Renal cortex interstitium (tissue), 11 donors: ENCODE measurements around the gene ERBB4. TPM values are rescaled to one million over a fixed set of nuclear protein-coding genes. Genes with fewer than 3 reads are reported as not detected.
A peak's percentile ranks its signal among the peaks of the same experiment; 100 is the strongest.

ENCODE experiments used
- DNase-seq, 11 donors: peaks; one replicate each; pipeline ENCODE4 v3.0.0-alpha.2; 2013; ENCODE audit warnings: low read depth in 9 of 11, low spot score in 4 of 11; ENCODE audit errors: extremely low read depth in 1 of 11
- polyA plus RNA-seq, 3 donors: library from polyadenylated mRNA; unstranded; fragments of 120-200 nt; gene quantifications; one replicate each; pipeline ENCODE4 v1.2.1, GENCODE V29; 2013; ENCODE audit not compliant: insufficient read length in 3 of 3

ERBB4 gene
- polyA plus RNA-seq, 3 donors = 42.3 to 56.6 (median 54.7) TPM

- DNase-seq = no peak
Observed at GRCh38 chr2:212076456-212076855, 462.1 kb downstream of the ERBB4 start.

- no peak for DNase-seq
Observed at GRCh38 chr2:212073360-212073759, 465.2 kb downstream of the ERBB4 start.

GRCh38 chr2:212066546-212066945, 472.1 kb downstream of the ERBB4 start:
- DNase-seq = no peak

- no peak for DNase-seq
Observed at GRCh38 chr2:212064318-212064717, 474.3 kb downstream of the ERBB4 start.

GRCh38 chr2:212052412-212053159, 486.0 kb downstream of the ERBB4 start:
- no peak for DNase-seq

GRCh38 chr2:212050871-212051270, 487.7 kb downstream of the ERBB4 start:
- DNase-seq = no peak

- DNase-seq = no peak
Observed at GRCh38 chr2:212042562-212042961, 496.0 kb downstream of the ERBB4 start.

GRCh38 chr2:212037062-212037461, 501.5 kb downstream of the ERBB4 start:
- DNase-seq = no peak

GRCh38 chr2:212034841-212035585, 503.6 kb downstream of the ERBB4 start:
- no peak for DNase-seq

GRCh38 chr2:212033888-212034287, 504.7 kb downstream of the ERBB4 start:
- DNase-seq = no peak

- DNase-seq = no peak
Observed at GRCh38 chr2:212032536-212033219, 505.9 kb downstream of the ERBB4 start.

- DNase-seq = no peak
Observed at GRCh38 chr2:212032032-212032431, 506.6 kb downstream of the ERBB4 start.

- DNase-seq = peak in 1 of 11 donors; percentile 3
Observed at GRCh38 chr2:212030709-212031108, 507.9 kb downstream of the ERBB4 start.

- no peak for DNase-seq
Observed at GRCh38 chr2:212028798-212029394, 509.7 kb downstream of the ERBB4 start.

GRCh38 chr2:212027681-212028628, 510.6 kb downstream of the ERBB4 start:
- DNase-seq = no peak

GRCh38 chr2:212024040-212024439, 514.6 kb downstream of the ERBB4 start:
- DNase-seq = no peak

- no peak for DNase-seq
Observed at GRCh38 chr2:212022966-212023365, 515.6 kb downstream of the ERBB4 start.

GRCh38 chr2:212021947-212022346, 516.7 kb downstream of the ERBB4 start:
- no peak for DNase-seq

GRCh38 chr2:212015588-212015987, 523.0 kb downstream of the ERBB4 start:
- DNase-seq = no peak
